Measurements from ENCODE around the gene ARPC1B. TPM values are rescaled to one million over a fixed set of nuclear protein-coding genes. Genes with fewer than 3 reads are reported as not detected.

The ARPC1B gene
- total RNA-seq, 4 donors from 2014 or later: 221 to 387 (median 302) TPM

GRCh38 chr7:99438573-99439480, 64.3 kb downstream of the ARPC1B start, which contains the start of the genes CPSF4 and PTCD1:
TSS of gene CPSF4 (plus strand) at chr7:99438943. CDS start at chr7:99439083, 140 bp downstream.
TSS of gene PTCD1 (minus strand) at chr7:99438798. CDS start at chr7:99435242, 3,556 bp downstream.
- DNase-seq (ENCODE audit: low spot score): peak; percentile 58
- peak; percentile 93 for ATAC-seq (ENCODE audit: low FRiP score)
- TF ChIP-seq CTCF (IDR thresholded peaks at IDR 0.05): no peak

- DNase-seq (ENCODE audit: low spot score): no peak
- no peak for TF ChIP-seq CTCF (IDR thresholded peaks at IDR 0.05)
- ATAC-seq (ENCODE audit: low FRiP score): no peak
Measured at GRCh38 chr7:99440195-99440594, 65.7 kb downstream of the ARPC1B start.

Other genes with a start within 250 kb of the ARPC1B start
- 10 to 100 TPM; 23.6 to 35.3 (median 27.8) TPM for gene SMURF1, start 230.6 kb upstream of the ARPC1B start, total RNA-seq
- not detected for gene KPNA7, start 166.6 kb upstream of the ARPC1B start, total RNA-seq
- gene MYH16, start 101.9 kb upstream of the ARPC1B start, total RNA-seq: not detected
- gene ARPC1A, start 48.8 kb upstream of the ARPC1B start, total RNA-seq: 100 to 1,000 TPM; 103 to 137 (median 124) TPM
- gene PDAP1, start 33.9 kb downstream of the ARPC1B start, total RNA-seq: 10 to 100 TPM; 41.9 to 70.2 (median 54.7) TPM
- 10 to 100 TPM; 52.9 to 68.3 (median 64.8) TPM for gene BUD31, start 34.2 kb downstream of the ARPC1B start, total RNA-seq
- 1 to 10 TPM; 3.5 to 9.5 (median 5.4) TPM for gene PTCD1, start 64.1 kb downstream of the ARPC1B start, total RNA-seq
- gene CPSF4, start 64.2 kb downstream of the ARPC1B start, total RNA-seq: 10 to 100 TPM; 24.3 to 49.0 (median 30.1) TPM
- 1,000 to 10,000 TPM in 2 of 4 donors, 100 to 1,000 TPM in 2; 572 to 1,317 (median 943) TPM for gene ATP5MF, start 91.4 kb downstream of the ARPC1B start, total RNA-seq
- gene ZNF789, start 98.2 kb downstream of the ARPC1B start, total RNA-seq: 10 to 100 TPM in 1 of 4 donors, 1 to 10 TPM in 3; 3.4 to 11.5 (median 7.1) TPM
- 10 to 100 TPM; 23.7 to 46.7 (median 35.6) TPM for gene ZNF394, start 125.6 kb downstream of the ARPC1B start, total RNA-seq
- gene ZKSCAN5, start 129.9 kb downstream of the ARPC1B start, total RNA-seq: 10 to 100 TPM in 1 of 4 donors, 1 to 10 TPM in 3; 6.1 to 10.2 (median 7.8) TPM
- 1 to 10 TPM; 2.8 to 5.8 (median 3.3) TPM for gene FAM200A, start 177.4 kb downstream of the ARPC1B start, total RNA-seq
- 100 to 1,000 TPM; 104 to 164 (median 109) TPM for gene ZNF655, start 183.9 kb downstream of the ARPC1B start, total RNA-seq
- gene TMEM225B, start 223.5 kb downstream of the ARPC1B start, total RNA-seq: 1 to 10 TPM in 1 of 4 donors, under 1 TPM in 3; 0.82 to 1.8 (median 0.89) TPM
- gene ZSCAN25, start 242.2 kb downstream of the ARPC1B start, total RNA-seq: 10 to 100 TPM in 3 of 4 donors, 1 to 10 TPM in 1; 9.1 to 21.0 (median 15.0) TPM